Activated naive CD4-positive, alpha-beta T cell treated with anti-CD3 and anti-CD28 coated beads for 36 hours (primary cell): Measurements from ENCODE around the gene AGRN. TPM values are rescaled to one million over a fixed set of nuclear protein-coding genes. Genes with fewer than 3 reads are reported as not detected.
"Not testable (repeated sequence)": the region's sequence is repeated elsewhere in the genome, so short reads cannot be mapped to it uniquely, and the experiment has no call there.

ENCODE experiments used
- CTCF ChIA-PET: fragments of 350-600 bp; sonication (Branson Sonifier 250); formaldehyde crosslinking; loops from one replicate; lab custom pipeline; 2021; ENCODE audit warnings: antibody characterized with exemption; lab: Charles Lee
- DNase-seq: peaks from one replicate; pipeline ENCODE4 v3.0.0-alpha.2; 2020
- H3K27ac Mint-ChIP-seq: one replicate; pipeline ENCODE4 v1.8.0; 2021; ENCODE audit warnings: mild to moderate bottlenecking, mixed read lengths
- H3K27me3 Mint-ChIP-seq: one replicate; pipeline ENCODE4 v1.8.0; 2021; ENCODE audit warnings: low read depth, mixed read lengths
- H3K36me3 Mint-ChIP-seq: one replicate; pipeline ENCODE4 v1.8.0; 2021; ENCODE audit warnings: low read depth, mixed read lengths
- H3K4me1 Mint-ChIP-seq: one replicate; pipeline ENCODE4 v1.8.0; 2021; ENCODE audit warnings: low read depth, mixed read lengths
- H3K4me3 Mint-ChIP-seq: one replicate; pipeline ENCODE4 v1.8.0; 2021; ENCODE audit warnings: mild to moderate bottlenecking, moderate library complexity, mixed read lengths
- H3K9me3 Mint-ChIP-seq: one replicate; pipeline ENCODE4 v1.8.0; 2021; ENCODE audit warnings: mixed read lengths
- intact Hi-C: fragments of 100-400 bp; cut with micrococcal nuclease; formaldehyde crosslinking; loops from one replicate; pipeline ENCODE4 v1.15.1; 2023
- total RNA-seq, 2 experiments: library from RNA; stranded (reverse); gene quantifications; one replicate each; pipeline ENCODE4 v1.2.3, GENCODE V29; 2021

AGRN gene
- total RNA-seq, 2 experiments from 2014 or later: 30.5 to 35.1 TPM

GRCh38 chr1:1057769-1058087 is 37.8 kb downstream of the AGRN start:
- intact Hi-C loops, DNase-seq, H3K27ac Mint-ChIP-seq, H3K36me3 Mint-ChIP-seq, H3K4me3 Mint-ChIP-seq, H3K9me3 Mint-ChIP-seq: not testable (repeated sequence)
- H3K4me1 Mint-ChIP-seq: peaks cover 26% of the 10 kb centered on the region
- CTCF ChIA-PET: interaction anchor here (0.7 to 2.9 kb wide), 2 partner anchors 24 to 73 kb away, joined by 4 to 10 read pairs; no protein-coding TSS in a partner anchor
- H3K27me3 Mint-ChIP-seq: peaks cover 26% of the 10 kb centered on the region

- intact Hi-C loops: no loop called here
- no peak overlapping the region for H3K27ac Mint-ChIP-seq
- DNase-seq: no peak
- H3K36me3 Mint-ChIP-seq: peaks cover 4% of the 10 kb centered on the region
- H3K4me1 Mint-ChIP-seq: peaks cover 31% of the 10 kb centered on the region
- H3K9me3 Mint-ChIP-seq: no peaks in the 10 kb centered on the region
- peaks cover 26% of the 10 kb centered on the region for H3K27me3 Mint-ChIP-seq
- CTCF ChIA-PET: interaction anchor here (0.7 to 2.9 kb wide), 2 partner anchors 25 to 74 kb away, joined by 4 to 10 read pairs; no protein-coding TSS in a partner anchor
- H3K4me3 Mint-ChIP-seq: peak overlapping the region; percentile 75
Observed at GRCh38 chr1:1058088-1058905, 38.4 kb downstream of the AGRN start.

- intact Hi-C loops: loop anchor here (1.0 kb wide), 2 partner anchors 19 to 26 kb away; no protein-coding TSS in a partner anchor
- Mint-ChIP-seq H3K4me1 (peaks cover 34% of the 10 kb centered on the region), H3K4me3 (peak overlapping the region; percentile 75), H3K36me3 (peaks cover 4% of the 10 kb centered on the region), H3K27ac (peak overlapping the region; percentile 30), H3K9me3 (no peaks in the 10 kb centered on the region), H3K27me3 (peaks cover 26% of the 10 kb centered on the region)
- peak; percentile 64 for DNase-seq
- CTCF ChIA-PET: interaction anchor here (2.9 kb wide), 1 partner anchor 75 kb away, joined by 10 read pairs; no protein-coding TSS in a partner anchor
Observed at GRCh38 chr1:1058921-1059493, 39.1 kb downstream of the AGRN start.

- peaks cover 37% of the 10 kb centered on the region for H3K4me1 Mint-ChIP-seq
- CTCF ChIA-PET: interaction anchor here (1.1 to 2.9 kb wide), 2 partner anchors 42 to 75 kb away, joined by 3 to 10 read pairs; no protein-coding TSS in a partner anchor
- intact Hi-C loops: loop anchor here (1.0 kb wide), 2 partner anchors 19 to 26 kb away; no protein-coding TSS in a partner anchor
- peak; percentile 94 for DNase-seq
- no peaks in the 10 kb centered on the region for H3K9me3 Mint-ChIP-seq
- peaks cover 26% of the 10 kb centered on the region for H3K27me3 Mint-ChIP-seq
- H3K27ac Mint-ChIP-seq: no peak overlapping the region
- H3K36me3 Mint-ChIP-seq: peaks cover 4% of the 10 kb centered on the region
- peak overlapping the region; percentile 71 for H3K4me3 Mint-ChIP-seq
Observed at GRCh38 chr1:1059494-1060280, 39.8 kb downstream of the AGRN start.

GRCh38 chr1:1060281-1061000 is 40.5 kb downstream of the AGRN start:
- peak overlapping the region; percentile 71 for H3K4me3 Mint-ChIP-seq
- H3K27ac Mint-ChIP-seq: no peak overlapping the region
- peaks cover 40% of the 10 kb centered on the region for H3K4me1 Mint-ChIP-seq
- H3K9me3 Mint-ChIP-seq: no peaks in the 10 kb centered on the region
- CTCF ChIA-PET: interaction anchor here (1.1 to 2.9 kb wide), 2 partner anchors 43 to 76 kb away, joined by 3 to 10 read pairs; no protein-coding TSS in a partner anchor
- H3K36me3 Mint-ChIP-seq: peaks cover 4% of the 10 kb centered on the region
- peaks cover 26% of the 10 kb centered on the region for H3K27me3 Mint-ChIP-seq
- no peak for DNase-seq
- intact Hi-C loops: no loop called here

GRCh38 chr1:1061682-1062345 is 41.9 kb downstream of the AGRN start:
- CTCF ChIA-PET: interaction anchor here (1.1 to 3.1 kb wide), 4 partner anchors 23 to 78 kb away, joined by 3 to 39 read pairs (median 8); partner anchors contain the start of gene PERM1
- intact Hi-C loops: no loop called here
- Mint-ChIP-seq H3K36me3 (peaks cover 4% of the 10 kb centered on the region), H3K27me3 (peaks cover 26% of the 10 kb centered on the region), H3K4me3 (peak overlapping the region; percentile 72), H3K9me3 (no peaks in the 10 kb centered on the region), H3K27ac (no peak overlapping the region), H3K4me1 (peaks cover 48% of the 10 kb centered on the region)
- DNase-seq: peak; percentile 33

- Mint-ChIP-seq H3K27ac (peak overlapping the region; percentile 84), H3K4me1 (peaks cover 51% of the 10 kb centered on the region), H3K36me3 (peaks cover 4% of the 10 kb centered on the region), H3K4me3 (peak overlapping the region; percentile 72), H3K27me3 (peaks cover 24% of the 10 kb centered on the region), H3K9me3 (no peaks in the 10 kb centered on the region)
- DNase-seq: no peak
- CTCF ChIA-PET: interaction anchor here (1.1 to 3.1 kb wide), 7 partner anchors 17 to 79 kb away, joined by 3 to 39 read pairs (median 4); partner anchors contain the start of gene PERM1
- intact Hi-C loops: loop anchor here (1.0 kb wide), 1 partner anchor 78 kb away; no protein-coding TSS in a partner anchor
Observed at GRCh38 chr1:1062348-1063163, 42.6 kb downstream of the AGRN start.

GRCh38 chr1:1063261-1063944 is 43.5 kb downstream of the AGRN start:
- Mint-ChIP-seq H3K4me1 (peaks cover 51% of the 10 kb centered on the region), H3K9me3 (no peaks in the 10 kb centered on the region), H3K36me3 (peaks cover 6% of the 10 kb centered on the region), H3K27me3 (peaks cover 16% of the 10 kb centered on the region), H3K27ac (peak overlapping the region; percentile 84), H3K4me3 (peak overlapping the region; percentile 72)
- DNase-seq: no peak
- intact Hi-C loops: loop anchor here (1.0 kb wide), 1 partner anchor 79 kb away; no protein-coding TSS in a partner anchor
- CTCF ChIA-PET: interaction anchor here (0.6 to 3.1 kb wide), 18 partner anchors 15 to 242 kb away, joined by 3 to 39 read pairs (median 4); partner anchors contain the start of genes ISG15 and PERM1

- Mint-ChIP-seq H3K9me3 (no peaks in the 10 kb centered on the region), H3K4me3 (peak overlapping the region; percentile 72), H3K27ac (peak overlapping the region; percentile 84), H3K4me1 (peaks cover 46% of the 10 kb centered on the region), H3K27me3 (peaks cover 11% of the 10 kb centered on the region), H3K36me3 (peaks cover 6% of the 10 kb centered on the region)
- DNase-seq: peak; percentile 98
- CTCF ChIA-PET: interaction anchor here (0.6 to 3.1 kb wide), 17 partner anchors 15 to 241 kb away, joined by 3 to 39 read pairs (median 4); partner anchors contain the start of genes ISG15 and PERM1
- intact Hi-C loops: loop anchor here (1.0 to 2.0 kb wide), 7 partner anchors 31 to 145 kb away; partner anchors contain the start of genes C1orf159 and ISG15
Observed at GRCh38 chr1:1063945-1064831, 44.3 kb downstream of the AGRN start.
